AG09309 (cell line): ENCODE measurements around the gene MPHOSPH9.

Experiments used
- DNase-seq: peaks from one replicate; pipeline ENCODE4 v3.0.0-alpha.2; 2010; ENCODE audit warnings: low read depth
- H3K4me3 ChIP-seq: 2 replicates; pipeline ENCODE4 v1.5.1; 2011; ENCODE audit warnings: mild to moderate bottlenecking, low read depth, low read length, moderate library complexity; ENCODE audit not compliant: control insufficient read depth
- CTCF ChIP-seq: IDR thresholded peaks from 2 replicates; pipeline ENCODE4 v1.5.1; 2011; ENCODE audit warnings: mild to moderate bottlenecking, low read depth, low read length, inconsistent platforms; ENCODE audit not compliant: insufficient read depth, control insufficient read depth; ENCODE audit errors: missing control alignments

MPHOSPH9 gene

DNA sequence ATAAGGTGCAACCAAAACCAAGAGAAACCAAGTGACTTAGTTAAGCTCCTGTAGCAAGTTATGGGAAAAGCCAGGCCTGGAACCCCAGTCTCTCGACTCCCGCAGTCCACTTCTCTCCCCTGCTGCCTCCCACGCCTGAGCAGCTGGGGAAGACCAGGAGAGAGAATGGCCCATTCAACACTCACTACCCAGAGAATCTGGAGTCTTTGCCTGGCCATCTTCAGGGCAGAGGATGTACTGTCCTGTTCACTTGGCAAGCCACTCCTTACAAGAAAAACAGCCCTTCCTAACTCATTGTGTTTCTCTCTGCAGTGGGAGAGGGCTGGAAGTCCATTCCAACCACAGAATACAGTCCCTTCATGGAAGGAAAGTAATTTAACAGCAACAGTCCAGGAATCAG is 83.9 kb downstream of the MPHOSPH9 start:
- TF ChIP-seq CTCF = no peak
- DNase-seq = no peak
- H3K4me3 ChIP-seq = no peak overlapping the region

- DNase-seq = no peak
- H3K4me3 ChIP-seq = no peak overlapping the region
- no peak for TF ChIP-seq CTCF
These were observed 84.3 kb downstream of the MPHOSPH9 start for GRCh38 chr12:123148655-123149054.

GRCh38 chr12:123148223-123148622 is 84.7 kb downstream of the MPHOSPH9 start:
- no peak for TF ChIP-seq CTCF
- no peak for DNase-seq
- no peak overlapping the region for H3K4me3 ChIP-seq

DNA sequence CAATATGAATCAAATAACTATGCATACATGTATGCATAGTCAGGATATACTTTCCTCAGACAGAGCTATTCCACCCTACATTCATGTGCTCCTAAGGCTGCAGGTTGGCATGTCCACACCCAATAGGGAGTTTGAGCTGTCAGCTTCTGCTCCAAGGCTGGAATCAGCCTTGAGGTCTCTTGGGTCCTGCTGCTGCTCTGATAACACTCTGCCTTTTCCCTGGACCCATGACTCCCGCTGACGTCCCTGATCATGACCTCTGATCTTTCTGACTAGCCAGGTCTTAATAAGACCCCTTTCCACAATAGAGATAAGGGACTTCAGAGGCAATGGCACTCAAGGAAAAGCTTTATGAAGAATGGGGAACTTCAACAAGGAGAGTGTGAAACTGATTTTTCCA is 87.7 kb downstream of the MPHOSPH9 start:
- no peak for DNase-seq
- no peak overlapping the region for H3K4me3 ChIP-seq
- TF ChIP-seq CTCF = no peak

DNA sequence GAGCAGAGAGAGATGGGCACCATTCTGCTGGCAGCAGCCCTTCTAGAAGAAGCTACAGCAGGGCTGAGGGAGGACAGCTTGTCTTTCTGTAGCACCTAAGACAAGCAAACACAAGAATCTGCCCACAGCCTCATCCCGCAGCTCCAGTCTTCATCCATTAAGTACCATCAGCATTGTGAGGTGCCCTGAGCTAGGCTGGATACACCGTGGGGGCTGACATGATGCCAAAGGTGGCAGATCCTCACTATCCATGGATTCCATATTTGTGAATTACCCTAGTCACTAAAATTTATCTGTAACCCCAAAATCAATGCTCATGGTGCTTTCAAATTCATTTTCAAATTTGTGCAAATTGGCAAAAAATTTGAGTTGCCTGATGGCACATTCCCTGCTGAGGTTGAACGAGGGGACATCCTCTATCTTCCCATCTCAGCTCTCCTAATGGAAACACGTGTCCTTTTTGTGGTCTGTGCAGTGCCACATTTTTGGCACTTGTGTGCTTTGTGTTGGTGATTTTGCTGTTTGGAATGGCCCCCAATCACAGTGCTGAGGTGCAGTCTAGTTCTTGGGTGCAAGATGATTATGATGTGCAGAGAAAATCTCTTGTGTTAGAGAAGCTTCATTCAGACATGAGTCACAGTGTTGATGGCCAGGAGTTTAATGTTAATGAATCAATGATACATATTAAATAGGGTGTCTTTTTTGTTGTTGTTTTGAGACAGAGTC is 89.0 kb downstream of the MPHOSPH9 start:
- no peak for DNase-seq
- H3K4me3 ChIP-seq = no peak overlapping the region
- TF ChIP-seq CTCF = no peak

- no peak for DNase-seq
- no peak for TF ChIP-seq CTCF
- H3K4me3 ChIP-seq = no peak overlapping the region
These were observed 89.8 kb downstream of the MPHOSPH9 start for GRCh38 chr12:123142921-123143735.
